Endothelial cell of umbilical vein (primary cell): ENCODE data around the gene NCR1. TPM values are rescaled to one million over a fixed set of nuclear protein-coding genes. Genes with fewer than 3 reads are reported as not detected.
"Not testable (repeated sequence)": the region's sequence is repeated elsewhere in the genome, so short reads cannot be mapped to it uniquely, and the experiment has no call there.

Experiments used
- Bru-seq: library from RNA; stranded (reverse); fragments of 400-500 nt; gene quantifications from one replicate; lab custom pipeline; 2021; lab: Mats Ljungman, UMichigan
- BruChase-seq, 2 experiments: library from RNA; stranded (reverse); fragments of 400-500 nt; gene quantifications; one replicate each; lab custom pipeline; 2021; lab: Mats Ljungman, UMichigan
- BruUV-seq: library from RNA; stranded (reverse); fragments of 400-500 nt; replicated peaks from 2 replicates; lab custom pipeline; 2021; lab: Mats Ljungman, UMichigan
- CTCF ChIA-PET: fragments of 300-600, 350-600 bp; sonication (Branson Sonifier 250); formaldehyde crosslinking; loops from one replicate; lab custom pipeline; 2021; ENCODE audit warnings: antibody characterized with exemption, inconsistent platforms; lab: Charles Lee
- POLR2A ChIA-PET: fragments of 300-600, 350-600 bp; sonication (Branson Sonifier 250); formaldehyde crosslinking; loops from one replicate; lab custom pipeline; 2021; ENCODE audit warnings: antibody characterized with exemption, inconsistent platforms; lab: Charles Lee
- DNase-seq: peaks from one replicate; pipeline ENCODE4 v3.0.0-alpha.2; 2011; ENCODE audit warnings: low read depth, low spot score
- FAIRE-seq: peaks from 2 replicates; lab custom pipeline; 2011; peaks lifted over from hg19 to GRCh38; lab: Jason Lieb, UNC
- H2AFZ ChIP-seq: 2 replicates; pipeline ENCODE4 v1.6.0; 2012; ENCODE audit warnings: low read depth, low read length, control low read depth, inconsistent platforms
- H3K27ac ChIP-seq: 2 replicates; pipeline ENCODE4 v1.5.1; 2011; ENCODE audit warnings: low read depth, mild to moderate bottlenecking, control low read depth, low read length, moderate library complexity; ENCODE audit not compliant: insufficient read depth
- H3K27me3 ChIP-seq, 2 experiments: 2 replicates each; pipeline versions ENCODE4 v1.6.0 to v1.6.1; 2011; ENCODE audit warnings: low read length in 2 of 2, mixed read lengths in 1 of 2; ENCODE audit not compliant: control insufficient read depth in 2 of 2, insufficient read depth in 2 of 2
- H3K36me3 ChIP-seq, 2 experiments: 2 replicates in 1 of 2; 3 replicates in 1 of 2; pipeline ENCODE4 v1.5.1; 2011; ENCODE audit warnings: low read length in 2 of 2, mild to moderate bottlenecking in 1 of 2, moderate library complexity in 1 of 2; ENCODE audit not compliant: control insufficient read depth in 2 of 2, insufficient read depth in 2 of 2; ENCODE audit errors: extremely low read depth in 1 of 2
- H3K4me1 ChIP-seq: 3 replicates; pipeline ENCODE4 v1.5.1; 2011; ENCODE audit warnings: mild to moderate bottlenecking, low read length; ENCODE audit not compliant: control insufficient read depth, insufficient read depth; ENCODE audit errors: extremely low read depth
- H3K4me2 ChIP-seq: 2 replicates; pipeline ENCODE4 v1.6.1; 2011; ENCODE audit warnings: low read length, control low read depth, mixed read lengths; ENCODE audit not compliant: insufficient read depth
- H3K4me3 ChIP-seq, 3 experiments: fragments of 200-600 bp in 1 of 3; sonication (generic), shearing (Covaris generic) in 1 of 3; replicated peaks in 1 of 3; 2 replicates each; pipeline ENCODE4 v1.5.1; 2011 to 2016; ENCODE audit warnings: control low read depth in 3 of 3, low read length in 3 of 3, mild to moderate bottlenecking in 2 of 3, inconsistent platforms in 1 of 3, low read depth in 1 of 3, moderate library complexity in 1 of 3; ENCODE audit not compliant: insufficient read depth in 1 of 3
- H3K79me2 ChIP-seq: 2 replicates; pipeline ENCODE4 v1.6.0; 2012; ENCODE audit warnings: low read length, inconsistent platforms; ENCODE audit not compliant: control insufficient read depth, insufficient read depth
- H3K9ac ChIP-seq: replicated peaks from 2 replicates; pipeline ENCODE3; 2011; ENCODE audit warnings: low read length, control low read depth; ENCODE audit not compliant: insufficient read depth; ENCODE audit errors: extremely low read depth
- H3K9me1 ChIP-seq: replicated peaks from 3 replicates; pipeline ENCODE4 v1.6.0; 2011; ENCODE audit warnings: mild to moderate bottlenecking, low read length; ENCODE audit not compliant: control insufficient read depth, insufficient read depth; ENCODE audit errors: extremely low read depth
- H3K9me3 ChIP-seq: replicated peaks from 2 replicates; pipeline ENCODE4 v1.5.1; 2012; ENCODE audit warnings: low read length, inconsistent platforms; ENCODE audit not compliant: control insufficient read depth, insufficient read depth
- H4K20me1 ChIP-seq: replicated peaks from 2 replicates; pipeline ENCODE3; 2011; ENCODE audit warnings: mild to moderate bottlenecking, low read length; ENCODE audit not compliant: control insufficient read depth, insufficient read depth; ENCODE audit errors: extremely low read depth
- MYC ChIP-seq: IDR thresholded peaks from one replicate; pipeline ENCODE4 v1.6.1; 2011; ENCODE audit warnings: mild to moderate bottlenecking, low read depth, low read length
- POLR2A ChIP-seq: IDR thresholded peaks from 2 replicates; pipeline ENCODE4 v1.6.1; 2012; ENCODE audit warnings: low read depth, mild to moderate bottlenecking, control low read depth, low read length
- POLR2AphosphoS5 ChIP-seq: IDR thresholded peaks from 2 replicates; pipeline ENCODE4 v1.6.1; 2012; ENCODE audit warnings: low read depth, mild to moderate bottlenecking, control low read depth, low read length, moderate library complexity; ENCODE audit not compliant: insufficient read depth
- dilution Hi-C: fragments of 300-500 bp; cut with MboI; formaldehyde crosslinking; loops from one replicate; pipeline ENCODE4 v1.15.0; 2019; ENCODE audit warnings: low sequenced_read_pairs; ENCODE audit not compliant: extremely low pct_ligation_motif_present
- intact Hi-C: fragments of 100-400 bp; cut with micrococcal nuclease; formaldehyde crosslinking; loops from one replicate; pipeline ENCODE4 v1.10.0; 2022
- long read RNA-seq: library from polyadenylated mRNA; stranded (forward); transcript quantifications from one replicate; pipeline ENCODE4 v2.0.0, GENCODE V29; 2021
- polyA minus RNA-seq, 3 experiments: library from RNA; depleted of rRNA, polyadenylated mRNA; stranded (reverse); fragments of >200 nt; gene quantifications; 1 replicate in 1 of 3; 2 replicates in 2 of 3; pipeline ENCODE4 v1.2.3, GENCODE V29; 2011
- polyA plus RNA-seq, 4 experiments: library from polyadenylated mRNA; depleted of rRNA in 3 of 4; stranded (reverse) in 3 of 4; unstranded in 1 of 4; fragments of >200 nt; gene quantifications; 2 replicates each; pipeline versions ENCODE4 v1.2.1 to v1.2.3, GENCODE V29; 2011 to 2012; ENCODE audit warnings: missing spikeins in 1 of 4
- total RNA-seq: library from RNA; stranded (reverse); gene quantifications from 2 replicates; pipeline ENCODE4 v1.2.3, GENCODE V29; 2021

NCR1 gene, protein sequence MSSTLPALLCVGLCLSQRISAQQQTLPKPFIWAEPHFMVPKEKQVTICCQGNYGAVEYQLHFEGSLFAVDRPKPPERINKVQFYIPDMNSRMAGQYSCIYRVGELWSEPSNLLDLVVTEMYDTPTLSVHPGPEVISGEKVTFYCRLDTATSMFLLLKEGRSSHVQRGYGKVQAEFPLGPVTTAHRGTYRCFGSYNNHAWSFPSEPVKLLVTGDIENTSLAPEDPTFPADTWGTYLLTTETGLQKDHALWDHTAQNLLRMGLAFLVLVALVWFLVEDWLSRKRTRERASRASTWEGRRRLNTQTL
- total RNA-seq (0.44 TPM in 1 of 2 replicates, not detected in the other), polyA plus RNA-seq (0.22 and 0.76 TPM in 2 replicates), polyA minus RNA-seq (1.3 and 1.4 TPM in 2 replicates), Bru-seq, nascent RNA (percentile 17 among the genes with signal in this experiment), BruChase-seq, experiment 1, labeled RNA remaining after a 6-hour chase (not detected), BruChase-seq, experiment 2, labeled RNA remaining after a 2-hour chase (not detected)
- polyA plus RNA-seq (2011; cell fraction: cytosol; rRNA removed) = 0.15 and 0.21 TPM in 2 replicates
- polyA plus RNA-seq (2011; cell fraction: nucleus; rRNA removed) = 0.28 and 0.36 TPM in 2 replicates
- polyA plus RNA-seq (2012) = not detected in 2 replicates
- not detected for polyA minus RNA-seq (2011; cell fraction: cytosol; rRNA and poly(A)+ RNA removed)
- 1.0 TPM in 1 of 2 replicates, not detected in the other for polyA minus RNA-seq (2011; cell fraction: nucleus; rRNA and poly(A)+ RNA removed)
- long read RNA-seq = 0 reads

DNA sequence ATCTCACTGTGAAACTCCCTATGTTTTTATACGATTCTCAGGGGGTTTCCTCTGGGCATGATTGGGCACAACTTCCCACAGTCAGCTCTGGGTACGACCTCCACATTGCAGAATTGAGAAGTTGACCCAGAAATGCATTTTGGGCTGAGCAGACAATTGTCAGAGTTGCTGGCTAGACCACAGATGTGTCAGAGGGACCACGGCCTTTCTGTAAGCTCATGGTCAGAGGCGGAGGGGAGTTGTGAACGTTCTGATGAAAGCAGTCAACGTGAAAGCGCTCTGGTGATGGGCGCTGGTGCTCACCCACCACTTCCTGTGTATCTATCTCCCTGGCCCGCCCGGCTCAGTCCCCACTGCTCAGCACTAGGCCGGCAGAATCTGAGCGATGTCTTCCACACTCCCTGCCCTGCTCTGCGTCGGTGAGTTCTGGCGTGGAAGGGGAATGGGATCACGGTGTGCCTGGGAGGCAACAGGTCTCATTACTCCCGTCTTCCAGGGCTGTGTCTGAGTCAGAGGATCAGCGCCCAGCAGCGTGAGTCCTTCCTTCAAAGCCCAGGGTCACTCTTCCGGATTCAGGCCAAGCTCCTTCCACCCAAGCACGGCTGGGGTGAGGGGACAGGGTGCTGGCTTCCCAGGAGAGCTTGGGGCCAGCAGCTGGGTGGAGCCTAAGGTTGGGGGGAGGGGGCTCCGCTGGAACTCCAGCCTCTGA is at the start of gene NCR1:
Gene NCR1, plus strand, starts transcription at position 346 of the 709 bp plus-strand sequence. Its CDS starts 40 bp downstream, at position 386.
- no peaks in the 10 kb centered on the region for H3K79me2 ChIP-seq
- dilution Hi-C loops (no loop called here), intact Hi-C loops (no loop called here)
- H3K36me3 ChIP-seq = no peaks in the 10 kb centered on the region
- H3K4me1 ChIP-seq = no peaks in the 10 kb centered on the region
- no peak within 1 kb of the TSS for H3K4me2 ChIP-seq
- no peaks in the 10 kb centered on the region for H4K20me1 ChIP-seq
- no peaks in the 10 kb centered on the region for H3K9me3 ChIP-seq
- TF ChIP-seq MYC = no peak
- TF ChIP-seq POLR2AphosphoS5 = no peak
- no peak for TF ChIP-seq POLR2A
- no peaks in the 10 kb centered on the region for H3K9me1 ChIP-seq
- ChIA-PET POLR2A (no interaction called here), CTCF (interaction anchor here (1.1 kb wide), 1 partner anchor 25 kb away, joined by 3 read pairs; no protein-coding TSS in a partner anchor)
- no peak for FAIRE-seq
- no peak within 1 kb of the TSS for H2AFZ ChIP-seq
- H3K4me3 ChIP-seq = no peak within 1 kb of the TSS
- peak; percentile 37 for DNase-seq
- H3K27me3 ChIP-seq = no peaks in the 10 kb centered on the region
- no peak within 1 kb of the TSS for H3K27ac ChIP-seq
- no peak within 1 kb of the TSS for H3K9ac ChIP-seq
- no TSS peak for BruUV-seq

DNA sequence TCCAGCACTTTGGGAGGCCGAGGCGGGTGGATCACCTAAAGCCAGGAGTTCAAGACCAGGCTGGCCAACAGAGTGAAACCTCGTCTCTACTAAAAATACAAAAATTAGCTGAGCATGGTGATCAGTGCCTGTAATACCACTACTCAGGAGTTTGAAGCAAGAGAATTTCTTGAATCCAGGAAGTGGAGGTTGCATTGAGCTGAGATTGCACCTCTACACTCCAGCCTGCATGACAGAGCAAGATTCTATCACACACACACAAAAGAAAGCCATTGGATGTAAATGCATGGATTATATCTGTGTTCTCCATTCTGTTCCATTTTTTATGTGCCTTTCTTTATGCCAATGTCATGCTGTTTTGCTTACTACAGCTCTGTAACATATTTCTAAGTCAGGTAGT is 47.5 kb upstream of the NCR1 start:
- FAIRE-seq, dilution Hi-C loops, H3K4me1 ChIP-seq, POLR2A ChIA-PET, H3K4me2 ChIP-seq, H3K27ac ChIP-seq, intact Hi-C loops, H3K9me3 ChIP-seq, H3K79me2 ChIP-seq, H2AFZ ChIP-seq, H4K20me1 ChIP-seq, H3K4me3 ChIP-seq, DNase-seq, BruUV-seq, H3K36me3 ChIP-seq, H3K9ac ChIP-seq, H3K27me3 ChIP-seq, H3K9me1 ChIP-seq, CTCF ChIA-PET: not testable (repeated sequence)

DNA sequence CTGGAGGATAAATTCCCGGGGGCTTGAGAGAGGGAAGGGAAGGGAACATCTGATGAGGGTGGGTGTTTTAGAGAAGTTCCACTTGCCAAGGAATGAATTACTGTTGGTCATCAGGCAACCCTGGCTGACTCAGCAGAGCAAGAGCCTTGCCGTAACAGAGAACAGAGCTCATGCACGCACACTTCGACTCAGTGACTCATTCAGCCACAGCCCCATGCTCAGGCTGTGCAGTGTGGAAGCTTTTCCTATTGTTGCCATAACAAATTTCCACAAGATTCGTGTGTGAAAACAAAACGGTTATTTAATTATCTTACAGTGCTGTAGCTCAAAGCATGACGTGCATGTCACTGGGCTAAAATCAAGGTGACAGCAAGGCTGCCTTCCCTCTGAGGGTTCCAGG is 46.5 kb upstream of the NCR1 start:
- H3K4me3 ChIP-seq, H3K79me2 ChIP-seq, H3K27me3 ChIP-seq, BruUV-seq, H3K9me1 ChIP-seq, CTCF ChIA-PET, POLR2A ChIA-PET, H2AFZ ChIP-seq, H3K4me2 ChIP-seq, intact Hi-C loops, FAIRE-seq, H3K9me3 ChIP-seq, H3K9ac ChIP-seq, H3K36me3 ChIP-seq, H4K20me1 ChIP-seq, H3K4me1 ChIP-seq, dilution Hi-C loops, DNase-seq, H3K27ac ChIP-seq: not testable (repeated sequence)
